ENCODE data around the gene SPIN2B. TPM values are rescaled to one million over a fixed set of nuclear protein-coding genes. Genes with fewer than 3 reads are reported as not detected.
"Not testable (repeated sequence)": the region's sequence is repeated elsewhere in the genome, so short reads cannot be mapped to it uniquely, and the experiment has no call there.

Gene SPIN2B
- total RNA-seq, 6 donors from 2014 or later = 4.0 to 19.9 (median 8.7) TPM

- 79 to 87% methylated on average over 7 of the region's 7 CpGs for WGBS, 2 donors
- no peak for TF ChIP-seq CTCF (IDR thresholded peaks at IDR 0.05)
- TF ChIP-seq POLR2A (IDR thresholded peaks at IDR 0.05) = no peak
- TF ChIP-seq EP300 (IDR thresholded peaks at IDR 0.05) = no peak
- no peak for TF ChIP-seq POLR2AphosphoS5 (IDR thresholded peaks at IDR 0.05)
- Histone ChIP-seq H3K27me3 (no peaks in the 10 kb centered on the region), H3K4me1 (no peaks in the 10 kb centered on the region), H3K4me3 (no peak overlapping the region), H3K36me3 (no peaks in the 10 kb centered on the region), H3K9me3 (no peaks in the 10 kb centered on the region), H3K27ac (no peak overlapping the region)
- DNase-seq (no peak), ATAC-seq (ENCODE audit: low FRiP score in 2 of 2) (no peak)
Observed at GRCh38 chrX:57132046-57132445, 10.7 kb upstream of the SPIN2B start.

- WGBS, 2 donors = 3 to 59% methylated on average over 10 of the region's 10 CpGs
- ATAC-seq (ENCODE audit: low FRiP score in 2 of 2) (no peak), DNase-seq (no peak)
- H3K27me3 ChIP-seq = no peaks in the 10 kb centered on the region
- no peaks in the 10 kb centered on the region for H3K36me3 ChIP-seq
- peak overlapping the region; percentile 70 to 88 (median 82) for H3K27ac ChIP-seq
- H3K4me3 ChIP-seq = peak overlapping the region; percentile 47 to 65 (median 59)
- no peaks in the 10 kb centered on the region for H3K9me3 ChIP-seq
- H3K4me1 ChIP-seq = peaks cover 0 to 2% (median 1%) of the 10 kb centered on the region in 4 donors
- no peak for TF ChIP-seq CTCF (IDR thresholded peaks at IDR 0.05)
- no peak for TF ChIP-seq POLR2AphosphoS5 (IDR thresholded peaks at IDR 0.05)
- TF ChIP-seq EP300 (IDR thresholded peaks at IDR 0.05) = no peak
- TF ChIP-seq POLR2A (IDR thresholded peaks at IDR 0.05) = no peak
Observed at GRCh38 chrX:57121816-57122215, 468 bp upstream of the SPIN2B start.

- not testable (repeated sequence) for H3K4me1 ChIP-seq
- ATAC-seq (ENCODE audit: low FRiP score in 2 of 2) = peak in 1 of 2 donors; percentile 38
- 0 to 39% methylated on average over 7 to 10 of the region's 12 CpGs for WGBS, 2 donors
Observed at GRCh38 chrX:57120619-57121161, 658 bp downstream of the SPIN2B start.

GRCh38 chrX:57119416-57119815 lies 1.9 kb downstream of the SPIN2B start:
- Histone ChIP-seq H3K36me3 (no peaks in the 10 kb centered on the region), H3K4me1 (peaks cover 0 to 2% (median 1%) of the 10 kb centered on the region in 4 donors), H3K4me3 (no peak overlapping the region), H3K9me3 (no peaks in the 10 kb centered on the region), H3K27me3 (no peaks in the 10 kb centered on the region), H3K27ac (no peak overlapping the region)
- DNase-seq = no peak
- TF ChIP-seq CTCF (IDR thresholded peaks at IDR 0.05) (no peak), POLR2A (IDR thresholded peaks at IDR 0.05) (no peak), EP300 (IDR thresholded peaks at IDR 0.05) (no peak), POLR2AphosphoS5 (IDR thresholded peaks at IDR 0.05) (no peak)
- 100% methylated on average over 1 of the region's 1 CpG for WGBS, 2 donors
- ATAC-seq (ENCODE audit: low FRiP score in 2 of 2) = no peak

More at GRCh38 chrX:57120619-57121161, 658 bp downstream of the SPIN2B start:
- H3K27me3 ChIP-seq, DNase-seq, H3K9me3 ChIP-seq, H3K36me3 ChIP-seq: not testable (repeated sequence)
- H3K4me3 ChIP-seq = peak overlapping the region; percentile 47 to 65 (median 59)
- H3K27ac ChIP-seq = peak overlapping the region; percentile 70 to 88 (median 82)

- 27 to 37% methylated on average over 4 of the region's 4 CpGs for WGBS, 2 donors
- H3K9me3 ChIP-seq; H3K36me3 ChIP-seq; H3K4me3 ChIP-seq; ATAC-seq (ENCODE audit: low FRiP score in 2 of 2); DNase-seq; H3K27me3 ChIP-seq; H3K4me1 ChIP-seq; H3K27ac ChIP-seq: not testable (repeated sequence)
Observed at GRCh38 chrX:57117566-57117965, 3.8 kb downstream of the SPIN2B start.

GRCh38 chrX:57104921-57105398 lies 16.4 kb downstream of the SPIN2B start:
- WGBS, 2 donors = 54 to 60% methylated on average over 1 to 2 of the region's 2 CpGs
- Histone ChIP-seq H3K4me3 (no peak overlapping the region), H3K27ac (no peak overlapping the region), H3K27me3 (no peaks in the 10 kb centered on the region), H3K4me1 (no peaks in the 10 kb centered on the region), H3K36me3 (peaks cover 0 to 4% (median 0%) of the 10 kb centered on the region in 4 donors), H3K9me3 (peaks cover 0 to 13% (median 4%) of the 10 kb centered on the region in 4 donors)
- no peak for TF ChIP-seq POLR2AphosphoS5 (IDR thresholded peaks at IDR 0.05)
- TF ChIP-seq POLR2A (IDR thresholded peaks at IDR 0.05) = no peak
- no peak for TF ChIP-seq CTCF (IDR thresholded peaks at IDR 0.05)
- TF ChIP-seq EP300 (IDR thresholded peaks at IDR 0.05) = no peak
- DNase-seq (no peak), ATAC-seq (ENCODE audit: low FRiP score in 2 of 2) (no peak)

All from upper lobe of left lung (tissue), 6 donors.